ENCODE data around the gene GOLGA8M. TPM values are rescaled to one million over a fixed set of nuclear protein-coding genes. Genes with fewer than 3 reads are reported as not detected.
"Not testable (repeated sequence)": the region's sequence is repeated elsewhere in the genome, so short reads cannot be mapped to it uniquely, and the experiment has no call there.

Gene GOLGA8M
- total RNA-seq (2014; rRNA removed; shearing (Covaris generic); ENCODE audit: low replicate concordance), result not detected in 2 replicates

GRCh38 chr15:28712270-28712669 lies at the start of gene GOLGA8M:
Gene GOLGA8M (minus strand): TSS chr15:28712421. CDS start chr15:28712323, 98 bp downstream.
- H4K20me1 ChIP-seq (ENCODE audit: insufficient read depth, low read depth, low read length); H3K4me3 ChIP-seq (ENCODE audit: low read length): not testable (repeated sequence)

GRCh38 chr15:28742890-28743289 lies 30.7 kb upstream of the GOLGA8M start:
- not testable (repeated sequence) for H3K27me3 ChIP-seq (ENCODE audit: low read length); H4K20me1 ChIP-seq (ENCODE audit: insufficient read depth, low read depth, low read length)

More at GRCh38 chr15:28712270-28712669, at the start of gene GOLGA8M:
- not testable (repeated sequence) for H3K27ac ChIP-seq (ENCODE audit: low read length); H3K9me3 ChIP-seq (ENCODE audit: low read length); H3K36me3 ChIP-seq (ENCODE audit: insufficient read depth, low read length); H3K9me2 ChIP-seq (replicated peaks; ENCODE audit: insufficient read depth, low read length); H2AFZ ChIP-seq (ENCODE audit: low read length); H3K4me2 ChIP-seq (ENCODE audit: low read depth, low read length, poor library complexity, severe bottlenecking); H3K79me2 ChIP-seq (ENCODE audit: low read length); H3K27me3 ChIP-seq (ENCODE audit: low read length); H3K4me1 ChIP-seq (ENCODE audit: low read length); DNase-seq; H3K9ac ChIP-seq (ENCODE audit: low read length)

GRCh38 chr15:28738590-28739292 lies 26.5 kb upstream of the GOLGA8M start:
- H3K9me2 ChIP-seq (replicated peaks; ENCODE audit: insufficient read depth, low read length); H3K9ac ChIP-seq (ENCODE audit: low read length); H3K4me1 ChIP-seq (ENCODE audit: low read length); DNase-seq; H3K27ac ChIP-seq (ENCODE audit: low read length); H3K27me3 ChIP-seq (ENCODE audit: low read length); H3K4me2 ChIP-seq (ENCODE audit: low read depth, low read length, poor library complexity, severe bottlenecking); H3K79me2 ChIP-seq (ENCODE audit: low read length); H2AFZ ChIP-seq (ENCODE audit: low read length); H3K36me3 ChIP-seq (ENCODE audit: insufficient read depth, low read length); H3K9me3 ChIP-seq (ENCODE audit: low read length); H3K4me3 ChIP-seq (ENCODE audit: low read length); H4K20me1 ChIP-seq (ENCODE audit: insufficient read depth, low read depth, low read length): not testable (repeated sequence)

More at GRCh38 chr15:28742890-28743289, 30.7 kb upstream of the GOLGA8M start:
- not testable (repeated sequence) for H3K79me2 ChIP-seq (ENCODE audit: low read length); H3K27ac ChIP-seq (ENCODE audit: low read length); H2AFZ ChIP-seq (ENCODE audit: low read length); H3K4me1 ChIP-seq (ENCODE audit: low read length); DNase-seq; H3K9ac ChIP-seq (ENCODE audit: low read length); H3K9me2 ChIP-seq (replicated peaks; ENCODE audit: insufficient read depth, low read length); H3K36me3 ChIP-seq (ENCODE audit: insufficient read depth, low read length); H3K9me3 ChIP-seq (ENCODE audit: low read length); H3K4me2 ChIP-seq (ENCODE audit: low read depth, low read length, poor library complexity, severe bottlenecking); H3K4me3 ChIP-seq (ENCODE audit: low read length)

DNA sequence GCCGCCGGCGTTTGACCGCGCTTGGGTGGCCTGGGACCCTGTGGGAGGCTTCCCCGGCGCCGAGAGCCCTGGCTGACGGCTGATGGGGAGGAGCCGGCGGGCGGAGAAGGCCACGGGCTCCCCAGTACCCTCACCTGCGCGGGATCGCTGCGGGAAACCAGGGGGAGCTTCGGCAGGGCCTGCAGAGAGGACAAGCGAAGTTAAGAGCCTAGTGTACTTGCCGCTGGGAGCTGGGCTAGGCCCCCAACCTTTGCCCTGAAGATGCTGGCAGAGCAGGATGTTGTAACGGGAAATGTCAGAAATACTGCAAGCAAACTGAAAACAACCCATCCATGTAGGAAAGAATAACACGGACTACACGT lies 26.0 kb upstream of the GOLGA8M start:
- not testable (repeated sequence) for DNase-seq; H3K4me3 ChIP-seq (ENCODE audit: low read length); H3K4me2 ChIP-seq (ENCODE audit: low read depth, low read length, poor library complexity, severe bottlenecking); H3K9ac ChIP-seq (ENCODE audit: low read length); H4K20me1 ChIP-seq (ENCODE audit: insufficient read depth, low read depth, low read length); H3K4me1 ChIP-seq (ENCODE audit: low read length); H3K9me2 ChIP-seq (replicated peaks; ENCODE audit: insufficient read depth, low read length); H2AFZ ChIP-seq (ENCODE audit: low read length); H3K27me3 ChIP-seq (ENCODE audit: low read length); H3K79me2 ChIP-seq (ENCODE audit: low read length); H3K36me3 ChIP-seq (ENCODE audit: insufficient read depth, low read length); H3K27ac ChIP-seq (ENCODE audit: low read length); H3K9me3 ChIP-seq (ENCODE audit: low read length)

GRCh38 chr15:28737521-28738199 lies 25.4 kb upstream of the GOLGA8M start:
- not testable (repeated sequence) for H3K79me2 ChIP-seq (ENCODE audit: low read length); H3K27me3 ChIP-seq (ENCODE audit: low read length); H2AFZ ChIP-seq (ENCODE audit: low read length); DNase-seq; H3K9ac ChIP-seq (ENCODE audit: low read length); H3K36me3 ChIP-seq (ENCODE audit: insufficient read depth, low read length); H3K4me1 ChIP-seq (ENCODE audit: low read length); H3K27ac ChIP-seq (ENCODE audit: low read length); H3K9me2 ChIP-seq (replicated peaks; ENCODE audit: insufficient read depth, low read length); H3K4me3 ChIP-seq (ENCODE audit: low read length); H4K20me1 ChIP-seq (ENCODE audit: insufficient read depth, low read depth, low read length); H3K9me3 ChIP-seq (ENCODE audit: low read length); H3K4me2 ChIP-seq (ENCODE audit: low read depth, low read length, poor library complexity, severe bottlenecking)

GRCh38 chr15:28728061-28728460 lies 15.8 kb upstream of the GOLGA8M start:
- DNase-seq; H2AFZ ChIP-seq (ENCODE audit: low read length); H3K9me3 ChIP-seq (ENCODE audit: low read length); H3K9ac ChIP-seq (ENCODE audit: low read length); H3K4me2 ChIP-seq (ENCODE audit: low read depth, low read length, poor library complexity, severe bottlenecking); H3K36me3 ChIP-seq (ENCODE audit: insufficient read depth, low read length); H3K27me3 ChIP-seq (ENCODE audit: low read length); H3K9me2 ChIP-seq (replicated peaks; ENCODE audit: insufficient read depth, low read length); H3K27ac ChIP-seq (ENCODE audit: low read length); H3K4me3 ChIP-seq (ENCODE audit: low read length); H3K4me1 ChIP-seq (ENCODE audit: low read length); H3K79me2 ChIP-seq (ENCODE audit: low read length); H4K20me1 ChIP-seq (ENCODE audit: insufficient read depth, low read depth, low read length): not testable (repeated sequence)

DNA sequence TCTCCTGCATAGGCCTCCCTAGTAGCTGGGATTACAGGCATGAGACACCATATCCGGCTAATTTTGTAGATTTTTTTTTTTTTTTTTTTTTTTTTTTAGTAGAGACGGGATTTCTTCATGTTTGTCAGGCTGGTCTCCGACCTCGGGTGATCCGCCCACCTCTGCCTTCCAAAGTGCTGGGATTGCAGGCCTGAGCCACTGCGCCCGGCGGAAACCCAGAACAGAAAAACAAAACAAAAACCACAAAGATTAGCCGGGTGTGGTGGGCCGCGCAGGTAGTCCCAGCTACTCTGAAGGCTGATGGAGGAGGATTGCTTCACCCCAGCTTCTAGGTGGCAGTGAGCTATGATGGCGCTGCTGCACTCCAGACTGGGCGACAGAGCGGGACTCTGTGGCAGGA lies 14.8 kb upstream of the GOLGA8M start:
- H3K4me3 ChIP-seq (ENCODE audit: low read length); H3K27me3 ChIP-seq (ENCODE audit: low read length); H3K4me1 ChIP-seq (ENCODE audit: low read length); H3K9me3 ChIP-seq (ENCODE audit: low read length); H3K36me3 ChIP-seq (ENCODE audit: insufficient read depth, low read length); H3K27ac ChIP-seq (ENCODE audit: low read length); H2AFZ ChIP-seq (ENCODE audit: low read length); H3K9me2 ChIP-seq (replicated peaks; ENCODE audit: insufficient read depth, low read length); DNase-seq; H3K79me2 ChIP-seq (ENCODE audit: low read length); H4K20me1 ChIP-seq (ENCODE audit: insufficient read depth, low read depth, low read length); H3K4me2 ChIP-seq (ENCODE audit: low read depth, low read length, poor library complexity, severe bottlenecking); H3K9ac ChIP-seq (ENCODE audit: low read length): not testable (repeated sequence)

GRCh38 chr15:28726102-28726501 lies 13.9 kb upstream of the GOLGA8M start:
- H3K4me1 ChIP-seq (ENCODE audit: low read length), result no peaks in the 10 kb centered on the region
- H3K79me2 ChIP-seq (ENCODE audit: low read length), result no peaks in the 10 kb centered on the region
- no peaks in the 10 kb centered on the region for H3K9me2 ChIP-seq (replicated peaks; ENCODE audit: insufficient read depth, low read length)
- H3K9me3 ChIP-seq (ENCODE audit: low read length), result no peaks in the 10 kb centered on the region
- no peak overlapping the region for H3K4me2 ChIP-seq (ENCODE audit: low read depth, low read length, poor library complexity, severe bottlenecking)
- no peaks in the 10 kb centered on the region for H4K20me1 ChIP-seq (ENCODE audit: insufficient read depth, low read depth, low read length)
- H3K36me3 ChIP-seq (ENCODE audit: insufficient read depth, low read length), result no peaks in the 10 kb centered on the region
- no peaks in the 10 kb centered on the region for H3K27me3 ChIP-seq (ENCODE audit: low read length)
- DNase-seq, result no peak
- no peak overlapping the region for H3K9ac ChIP-seq (ENCODE audit: low read length)
- no peak overlapping the region for H2AFZ ChIP-seq (ENCODE audit: low read length)
- no peak overlapping the region for H3K27ac ChIP-seq (ENCODE audit: low read length)
- H3K4me3 ChIP-seq (ENCODE audit: low read length), result no peak overlapping the region

Data from Karpas-422 (cell line).